ENCODE data around the gene TFDP2.

- TF ChIP-seq EP300 (IDR thresholded peaks at IDR 0.05; ENCODE audit: borderline replicate concordance in 1 of 2, low read depth in 2 of 2, low read length in 2 of 2) (no peak), EGR1 (IDR thresholded peaks at IDR 0.05; ENCODE audit: borderline replicate concordance, low read depth, low read length) (no peak), CTCF (IDR thresholded peaks at IDR 0.05; ENCODE audit: control extremely low read depth in 1 of 3, insufficient read depth in 1 of 3, low read depth in 1 of 3, low read length in 3 of 3) (no peak)
Observed at GRCh38 chr3:142003291-142003690, 146.1 kb downstream of the TFDP2 start.

Data from H1 (cell line).